GM21367 (cell line): ENCODE measurements around the gene ZBP1.

Source experiments
- ATAC-seq: cut with Tn5 transposase; IDR thresholded peaks from one replicate; pipeline ENCODE4 v1.9.1; 2021; ENCODE audit not compliant: unreplicated experiment

ZBP1 gene

DNA sequence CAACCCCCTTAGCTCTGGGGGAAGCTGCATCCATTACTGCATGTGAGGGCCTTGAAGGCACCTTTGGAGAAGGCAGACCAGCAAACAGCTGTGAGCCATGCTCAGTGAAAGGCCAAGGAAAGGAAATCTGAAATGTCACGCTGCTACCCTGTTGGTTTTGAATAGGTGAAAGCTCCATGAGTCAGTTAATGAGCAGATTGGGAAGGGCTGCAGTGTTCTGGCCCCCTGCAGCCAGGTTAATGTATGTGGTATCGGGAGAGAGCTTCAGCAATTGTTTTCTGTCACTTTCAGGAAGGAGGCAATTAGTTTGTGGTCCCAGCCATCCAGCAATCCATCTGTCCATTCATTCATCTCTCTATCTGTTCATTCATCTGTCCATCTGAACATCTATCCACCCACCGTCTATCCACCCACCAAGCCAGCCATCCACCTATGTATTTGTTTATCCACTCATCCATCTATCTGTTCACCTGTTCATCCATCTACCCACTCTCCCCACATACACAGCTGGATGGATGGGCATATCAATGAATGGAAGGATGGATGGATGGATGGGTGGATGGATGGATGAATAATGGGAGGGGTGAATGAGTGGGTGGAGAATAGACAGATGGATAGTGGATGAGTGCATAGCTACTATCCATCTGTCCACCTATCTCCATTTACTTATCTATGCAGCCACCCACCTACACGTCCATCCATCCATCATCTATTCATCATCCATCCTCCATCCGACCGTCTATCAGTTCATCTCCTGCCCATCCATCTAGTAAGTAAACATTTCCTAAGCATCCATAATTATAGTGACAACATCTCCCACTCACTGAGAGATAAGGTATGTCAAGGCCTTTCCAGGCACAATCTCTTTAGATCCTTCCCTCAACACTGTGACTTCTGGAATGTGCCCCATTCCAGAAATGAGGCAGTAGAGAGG lies 43.3 kb downstream of the ZBP1 start:
- no peak for ATAC-seq

DNA sequence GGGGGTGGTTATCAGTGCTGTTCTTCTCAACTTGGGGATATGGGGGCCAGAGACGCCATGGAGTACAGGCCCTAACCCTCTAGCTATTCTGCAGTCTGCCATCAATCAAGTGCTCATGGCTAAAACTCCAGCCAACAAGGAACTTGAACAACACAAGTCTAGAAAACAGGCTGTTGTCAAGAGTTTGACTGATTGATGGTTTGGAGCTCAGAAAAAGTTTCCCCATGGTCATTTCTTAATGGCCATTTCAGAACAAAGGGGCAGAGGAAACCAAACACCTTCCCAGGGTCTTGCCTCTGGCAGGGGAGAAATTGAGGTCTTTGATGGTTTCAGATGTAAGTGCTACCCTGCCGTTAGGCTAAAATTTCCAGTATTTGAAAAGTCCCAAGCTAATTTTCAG lies 44.2 kb downstream of the ZBP1 start:
- no peak for ATAC-seq

DNA sequence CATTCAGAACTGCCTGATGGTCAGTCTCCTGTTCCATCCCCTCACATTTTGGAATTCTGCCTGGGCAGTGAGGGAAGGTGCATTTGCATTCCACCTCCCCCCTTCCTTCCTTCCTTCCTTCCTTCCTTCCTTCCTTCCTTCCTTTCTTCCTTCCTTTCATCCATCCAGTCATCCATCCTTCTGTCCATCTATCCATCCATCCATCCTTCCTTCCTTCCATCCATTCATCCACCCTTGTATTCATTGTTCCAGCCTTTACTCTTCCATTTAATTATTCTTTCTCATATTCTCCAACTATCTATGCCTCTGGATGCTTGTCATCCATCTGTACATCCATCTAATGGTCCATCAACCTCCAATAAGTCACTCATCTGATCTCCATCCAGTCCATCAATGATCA lies 45.3 kb downstream of the ZBP1 start:
- ATAC-seq: no peak

DNA sequence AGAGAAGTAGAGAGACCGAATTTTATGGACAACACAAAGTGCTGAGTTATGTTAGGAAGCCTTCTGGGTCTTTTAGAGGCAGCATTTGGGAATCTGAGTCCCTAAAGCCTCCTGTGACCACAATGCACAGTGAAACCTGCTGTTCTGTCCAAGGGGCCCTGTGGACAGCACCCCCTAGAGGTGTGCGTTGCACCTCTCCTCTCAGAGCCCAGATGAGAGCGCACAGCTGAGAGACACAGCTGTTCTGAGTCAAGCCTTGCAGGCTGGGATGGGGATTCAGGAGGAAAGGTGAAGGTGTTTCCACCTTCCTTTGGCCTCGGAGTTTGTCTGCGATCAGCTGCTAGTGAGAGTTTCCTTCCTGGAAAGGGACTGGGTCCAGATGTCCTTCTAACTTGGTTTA lies 46.3 kb downstream of the ZBP1 start:
- no peak for ATAC-seq

DNA sequence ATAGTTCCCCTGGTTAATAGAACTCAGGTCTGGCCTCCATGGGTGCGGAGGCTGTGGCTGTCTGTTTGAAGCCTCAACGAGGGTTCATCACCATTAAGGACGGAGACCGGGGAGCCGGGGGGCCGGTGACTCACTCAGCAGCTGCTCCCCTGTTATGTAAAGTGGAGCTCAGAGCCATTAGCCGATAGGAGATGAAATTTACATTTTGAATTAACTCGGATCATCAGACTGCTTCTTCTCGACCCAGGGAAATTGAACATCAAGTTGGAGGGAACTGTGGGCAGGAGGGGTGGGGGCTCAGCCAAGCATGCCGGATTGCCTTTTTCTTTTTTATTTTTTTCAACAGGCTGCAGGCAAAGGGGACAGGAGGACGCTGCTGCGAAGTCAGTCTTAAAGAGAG lies 47.0 kb downstream of the ZBP1 start:
- ATAC-seq: no peak

DNA sequence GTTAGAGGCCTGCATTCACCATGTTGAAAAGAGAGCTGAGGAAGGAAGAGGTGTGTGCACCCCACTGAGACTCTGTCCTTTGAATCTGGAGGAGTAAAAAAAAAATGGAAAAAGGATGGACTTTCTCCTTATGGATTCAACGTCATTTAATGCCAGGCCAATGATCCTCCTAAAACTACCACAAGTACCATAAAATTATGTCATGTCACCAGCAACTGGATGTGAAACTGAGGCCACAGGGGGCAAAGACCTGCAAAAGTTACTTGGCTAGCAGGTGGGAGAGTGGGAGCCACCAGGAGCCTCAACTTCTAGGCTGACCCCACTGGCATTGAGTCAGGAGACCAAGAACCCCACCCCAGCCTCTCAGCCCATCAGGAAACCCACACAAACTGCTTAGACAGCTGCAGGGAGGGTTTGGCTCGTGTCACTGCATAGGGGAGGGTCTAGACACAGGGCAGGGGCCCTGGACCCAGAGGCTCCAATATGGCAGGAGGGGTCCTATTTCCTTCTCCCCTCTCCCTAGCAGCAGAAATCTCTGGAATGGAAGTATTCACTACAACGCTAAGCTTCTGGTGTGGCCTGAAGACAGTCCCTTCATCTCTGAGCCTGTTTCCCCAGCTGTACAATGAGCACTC lies 48.3 kb downstream of the ZBP1 start:
- no peak for ATAC-seq

DNA sequence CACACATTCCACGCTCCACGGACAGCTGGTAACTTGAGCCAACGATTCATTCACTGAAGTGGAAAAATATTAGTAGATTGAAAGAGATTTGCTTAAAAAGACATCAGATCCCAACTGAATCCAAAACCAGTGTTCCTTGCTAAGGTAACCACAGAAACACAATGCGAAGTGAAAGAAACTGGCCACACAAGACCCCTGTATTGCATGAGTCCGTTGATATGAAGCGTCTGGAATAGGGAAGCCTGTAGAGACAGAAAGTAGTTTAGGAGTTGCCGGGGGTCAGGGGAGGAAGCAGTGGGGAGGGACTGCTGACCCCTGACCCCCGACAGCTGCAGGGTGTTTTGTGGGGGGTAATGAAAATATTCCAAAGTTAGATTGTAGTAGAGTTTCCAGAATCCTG lies 49.3 kb downstream of the ZBP1 start:
- ATAC-seq: no peak

DNA sequence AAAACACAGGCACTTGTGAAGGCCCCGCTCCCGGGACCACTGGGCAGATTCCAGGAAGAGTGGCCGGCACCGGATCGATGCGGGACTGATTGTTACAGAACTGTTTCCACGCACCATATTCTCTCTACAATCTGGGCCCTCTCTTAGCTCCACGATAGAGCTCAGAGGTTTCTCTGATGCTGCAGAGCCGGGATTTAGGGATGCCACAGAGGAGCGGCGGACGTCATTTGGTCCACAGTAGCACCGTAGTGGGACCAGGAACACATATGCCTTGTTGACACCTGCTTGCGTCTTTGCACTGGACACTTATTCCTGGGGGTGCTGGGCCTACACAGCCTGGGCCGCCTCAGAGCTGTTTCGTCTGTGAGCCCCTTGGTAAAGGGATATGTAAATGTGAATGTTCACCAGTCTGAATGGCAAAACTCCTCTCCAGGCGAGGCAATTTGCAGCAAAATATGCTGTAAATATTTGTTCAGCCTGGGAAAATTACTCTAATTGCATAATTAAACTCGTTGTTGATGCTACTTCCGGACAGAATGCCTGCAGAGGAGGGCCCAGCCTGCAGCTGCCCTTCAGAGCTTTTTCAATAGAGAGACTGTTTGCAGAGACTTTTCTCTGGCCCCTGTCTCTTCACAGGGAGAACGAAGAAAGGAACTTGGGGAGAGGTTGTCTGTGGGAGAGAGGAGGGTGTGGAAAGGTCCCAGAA lies 49.9 kb downstream of the ZBP1 start:
- ATAC-seq: no peak

DNA sequence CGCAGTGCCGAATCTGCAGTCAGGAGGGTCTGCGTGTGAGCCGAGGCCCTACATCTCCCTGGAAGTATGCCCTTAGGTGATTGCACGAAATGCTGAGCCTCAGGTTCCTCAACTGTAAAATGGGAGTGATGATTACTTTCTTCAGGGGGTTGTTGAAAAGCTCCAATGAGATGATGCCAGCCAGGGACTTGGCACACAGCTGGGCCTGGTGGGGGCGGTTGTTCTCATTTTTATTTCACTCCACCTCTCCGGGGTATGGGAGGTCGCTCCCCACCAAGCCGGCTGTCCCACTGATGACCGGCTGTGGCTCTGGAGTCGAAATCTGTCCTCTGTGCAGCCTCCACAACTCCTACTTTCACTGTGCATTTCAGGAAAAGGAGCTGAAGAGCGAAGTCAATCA lies 51.3 kb downstream of the ZBP1 start:
- no peak for ATAC-seq

DNA sequence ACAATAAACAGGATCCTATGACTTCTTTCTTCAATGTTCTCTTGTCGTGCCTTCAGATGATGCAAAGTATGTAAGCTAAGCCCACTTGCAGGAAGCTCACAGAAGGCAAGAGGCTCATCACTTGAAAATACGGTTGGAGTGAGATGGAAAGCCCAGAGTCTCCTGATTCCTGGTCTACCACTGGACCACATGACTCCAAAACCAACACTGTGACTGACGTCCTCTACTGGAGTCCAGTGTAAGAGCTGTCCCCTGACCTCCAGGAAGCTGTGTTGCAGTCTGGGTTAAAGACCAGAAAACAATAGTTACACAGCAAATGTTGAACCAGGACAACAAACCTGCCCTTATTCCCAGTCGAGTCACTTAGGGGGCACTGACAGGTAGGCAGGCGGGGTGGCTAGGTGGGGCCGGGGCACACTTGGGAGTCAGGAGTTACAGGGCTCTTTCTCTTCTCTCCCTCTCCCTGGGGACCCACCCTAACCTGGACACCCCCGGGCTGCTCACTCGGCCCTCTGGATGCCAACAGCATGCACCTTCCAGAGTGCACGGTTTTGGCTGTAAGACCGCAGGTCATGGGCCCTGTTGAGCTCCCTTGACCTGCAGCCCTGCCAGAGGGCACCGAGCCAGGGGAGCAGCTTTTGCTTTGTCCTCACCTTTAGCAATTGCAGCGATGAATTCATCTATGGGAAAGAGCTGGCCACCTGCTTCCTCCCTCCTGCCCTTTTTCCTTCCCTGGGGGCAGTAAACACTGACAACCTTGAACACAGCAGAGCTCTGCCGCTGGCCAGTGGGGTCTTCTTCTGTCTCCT lies 51.9 kb downstream of the ZBP1 start:
- ATAC-seq: no peak

DNA sequence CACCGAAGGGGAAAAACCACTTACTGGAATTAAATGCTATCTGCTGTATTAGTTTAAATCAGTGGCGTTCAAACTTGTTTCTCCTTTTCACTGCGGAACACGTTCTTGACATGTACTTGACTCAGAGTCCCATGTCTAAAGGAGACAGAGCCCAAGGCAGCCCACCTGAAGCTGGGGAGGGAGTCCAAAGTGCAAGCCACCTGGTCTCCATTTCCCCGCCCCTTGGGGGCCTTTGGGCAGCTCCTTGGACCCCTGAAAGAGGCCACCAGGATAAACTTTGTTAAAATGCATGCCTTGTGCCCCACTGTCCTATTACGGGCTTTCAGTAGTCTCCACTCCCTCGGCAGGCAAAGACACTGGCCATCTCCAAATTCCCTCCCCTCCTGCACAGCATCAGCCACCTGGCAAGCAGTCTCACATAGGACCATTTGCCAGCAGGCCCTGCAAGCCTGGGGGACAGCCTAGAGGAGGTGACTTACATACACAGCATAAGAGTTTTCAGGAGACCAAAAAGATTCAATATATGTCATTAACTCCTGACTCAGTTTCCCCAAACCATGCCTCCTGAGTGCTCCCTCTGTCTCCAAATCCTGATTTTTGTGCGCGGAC lies 52.7 kb downstream of the ZBP1 start:
- ATAC-seq: no peak

DNA sequence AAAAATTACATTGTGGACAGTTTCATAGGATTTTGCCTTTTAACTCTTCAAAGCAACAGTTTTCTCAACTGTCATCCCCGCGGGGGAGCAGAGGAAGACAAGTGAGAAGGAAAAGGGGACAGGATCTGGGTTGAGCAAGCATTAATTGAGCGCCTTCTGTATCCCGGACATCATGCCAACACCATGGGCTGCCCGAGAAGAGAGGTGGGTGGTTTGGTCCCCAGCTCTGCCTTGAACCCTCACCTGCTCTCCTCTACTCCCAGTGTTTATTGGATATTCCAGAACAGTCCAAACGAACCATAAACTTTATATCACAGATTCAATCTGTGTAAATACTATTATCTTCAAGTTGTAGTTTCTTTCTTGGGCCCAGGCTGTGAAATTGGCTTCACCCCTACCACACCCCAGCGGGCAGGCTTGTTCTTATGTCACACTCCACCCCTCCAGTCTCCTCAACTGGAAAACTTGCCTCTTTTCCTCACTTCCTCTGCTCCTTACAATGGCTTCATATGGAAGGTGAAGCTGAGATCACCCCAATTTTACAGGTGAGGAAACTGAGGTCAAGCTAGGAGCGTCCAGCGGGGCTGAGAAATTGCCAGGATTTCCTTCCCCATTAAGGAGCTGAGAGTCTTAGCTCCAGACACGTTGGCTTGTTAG lies 53.3 kb downstream of the ZBP1 start:
- ATAC-seq: no peak

DNA sequence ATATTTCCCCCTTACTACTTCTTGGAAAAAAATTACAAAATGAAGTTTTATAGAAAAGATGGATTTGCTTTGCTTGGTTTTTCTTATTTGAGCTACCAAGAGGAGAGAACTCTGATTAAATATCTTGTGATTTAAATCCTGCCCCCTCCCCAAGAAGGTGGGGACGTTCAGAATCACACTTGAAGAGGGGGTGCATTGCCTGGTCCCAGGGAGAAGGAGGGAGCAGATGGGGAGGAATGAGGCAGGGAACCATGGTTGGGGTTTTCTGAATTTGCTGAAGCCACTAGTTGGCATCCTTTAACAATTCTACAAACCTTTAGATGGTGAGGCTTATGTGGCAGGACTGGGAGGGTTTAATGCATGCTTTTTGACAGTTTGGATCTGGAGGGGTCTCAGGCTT lies 53.8 kb downstream of the ZBP1 start:
- ATAC-seq: no peak

DNA sequence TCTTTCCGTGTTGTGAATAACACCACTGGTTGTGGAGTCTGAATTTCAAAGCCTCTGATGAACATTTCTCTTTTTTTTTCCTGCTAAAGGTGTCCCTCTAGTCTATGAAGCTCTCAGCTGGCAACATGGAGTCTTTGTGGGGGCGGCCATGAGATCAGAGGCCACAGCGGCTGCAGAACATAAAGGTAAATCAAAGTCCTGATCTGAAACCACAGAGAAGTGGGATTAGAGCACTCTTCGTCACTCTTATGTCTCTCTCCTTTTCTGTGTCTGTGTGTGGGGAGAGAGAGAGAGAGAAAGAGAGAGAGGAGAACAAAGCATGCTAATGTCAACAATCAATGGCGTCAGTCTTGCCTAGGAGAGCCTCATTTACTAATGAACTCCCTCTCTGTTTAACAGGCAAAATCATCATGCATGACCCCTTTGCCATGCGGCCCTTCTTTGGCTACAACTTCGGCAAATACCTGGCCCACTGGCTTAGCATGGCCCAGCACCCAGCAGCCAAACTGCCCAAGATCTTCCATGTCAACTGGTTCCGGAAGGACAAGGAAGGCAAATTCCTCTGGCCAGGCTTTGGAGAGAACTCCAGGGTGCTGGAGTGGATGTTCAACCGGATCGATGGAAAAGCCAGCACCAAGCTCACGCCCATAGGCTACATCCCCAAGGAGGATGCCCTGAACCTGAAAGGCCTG lies 55.1 kb downstream of the ZBP1 start:
- ATAC-seq: no peak

DNA sequence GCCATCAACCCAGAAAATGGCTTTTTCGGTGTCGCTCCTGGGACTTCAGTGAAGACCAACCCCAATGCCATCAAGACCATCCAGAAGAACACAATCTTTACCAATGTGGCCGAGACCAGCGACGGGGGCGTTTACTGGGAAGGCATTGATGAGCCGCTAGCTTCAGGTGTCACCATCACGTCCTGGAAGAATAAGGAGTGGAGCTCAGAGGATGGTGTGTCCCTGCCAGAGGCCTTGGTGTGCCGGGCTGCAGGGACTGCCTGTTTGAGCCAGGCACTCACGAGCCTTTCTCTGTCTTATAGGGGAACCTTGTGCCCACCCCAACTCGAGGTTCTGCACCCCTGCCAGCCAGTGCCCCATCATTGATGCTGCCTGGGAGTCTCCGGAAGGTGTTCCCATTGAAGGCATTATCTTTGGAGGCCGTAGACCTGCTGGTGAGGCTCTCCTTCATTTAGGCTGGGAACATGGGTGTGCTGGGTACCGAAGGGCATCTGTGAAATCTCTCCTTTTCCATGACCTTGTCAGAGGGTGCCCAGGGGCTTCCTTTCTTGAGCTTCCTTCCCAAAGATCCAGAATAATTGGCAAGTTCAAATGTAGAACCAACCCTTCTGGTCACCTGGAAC lies 55.9 kb downstream of the ZBP1 start:
- ATAC-seq: no peak

DNA sequence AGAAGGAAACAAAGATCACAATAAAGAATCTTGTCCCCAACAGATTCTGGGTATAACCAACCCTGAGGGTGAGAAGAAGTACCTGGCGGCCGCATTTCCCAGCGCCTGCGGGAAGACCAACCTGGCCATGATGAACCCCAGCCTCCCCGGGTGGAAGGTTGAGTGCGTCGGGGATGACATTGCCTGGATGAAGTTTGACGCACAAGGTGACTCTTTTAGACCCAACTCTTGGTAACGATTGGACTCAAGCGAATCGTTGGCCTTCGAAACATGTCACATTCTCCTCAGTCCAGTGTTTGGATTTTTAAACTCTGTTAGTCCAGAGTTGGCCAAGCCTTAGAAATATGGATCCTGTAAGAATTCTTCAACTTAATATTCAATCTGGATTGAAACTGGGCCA lies 56.7 kb downstream of the ZBP1 start:
- no peak for ATAC-seq

DNA sequence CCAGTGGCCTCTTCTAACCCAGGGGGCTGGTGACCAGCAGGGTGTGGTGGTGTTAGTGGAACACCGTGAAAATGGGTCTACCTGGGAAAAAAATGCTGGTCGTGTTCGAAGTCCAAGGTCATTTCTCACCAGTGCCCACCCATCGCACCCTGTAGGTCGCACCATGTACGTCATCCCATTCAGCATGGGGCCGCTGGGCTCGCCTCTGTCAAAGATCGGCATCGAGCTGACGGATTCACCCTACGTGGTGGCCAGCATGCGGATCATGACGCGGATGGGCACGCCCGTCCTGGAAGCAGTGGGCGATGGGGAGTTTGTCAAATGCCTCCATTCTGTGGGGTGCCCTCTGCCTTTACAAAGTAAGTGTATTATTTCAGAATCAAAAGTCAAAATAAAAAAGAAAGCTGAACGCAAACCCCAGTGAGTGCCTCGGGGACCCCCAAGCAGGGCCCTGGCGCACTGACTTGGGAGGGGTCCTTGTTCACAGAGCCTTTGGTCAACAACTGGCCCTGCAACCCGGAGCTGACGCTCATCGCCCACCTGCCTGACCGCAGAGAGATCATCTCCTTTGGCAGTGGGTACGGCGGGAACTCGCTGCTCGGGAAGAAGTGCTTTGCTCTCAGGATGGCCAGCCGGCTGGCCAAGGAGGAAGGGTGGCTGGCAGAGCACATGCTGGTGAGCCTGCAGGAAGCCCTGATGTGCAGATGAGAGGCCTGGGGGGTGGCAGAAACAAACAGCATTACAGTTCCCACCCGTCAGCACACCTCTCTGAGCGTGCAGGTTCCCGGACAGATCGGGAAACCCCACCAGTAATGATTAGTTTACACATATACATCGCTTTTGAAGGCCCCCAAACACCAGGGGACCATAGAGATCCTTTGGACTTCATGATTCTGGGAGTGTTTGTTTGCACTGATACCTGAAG lies 57.4 kb downstream of the ZBP1 start:
- ATAC-seq: no peak
